Measurements from ENCODE around the gene GALNT14.

GALNT14 gene

GRCh38 chr2:30974092-30974491, 164.1 kb downstream of the GALNT14 start:
- DNase-seq (ENCODE audit: low spot score), result no peak

- DNase-seq (ENCODE audit: low spot score), result peak; percentile 23
Measured at GRCh38 chr2:30971231-30972025, 166.8 kb downstream of the GALNT14 start.

DNA sequence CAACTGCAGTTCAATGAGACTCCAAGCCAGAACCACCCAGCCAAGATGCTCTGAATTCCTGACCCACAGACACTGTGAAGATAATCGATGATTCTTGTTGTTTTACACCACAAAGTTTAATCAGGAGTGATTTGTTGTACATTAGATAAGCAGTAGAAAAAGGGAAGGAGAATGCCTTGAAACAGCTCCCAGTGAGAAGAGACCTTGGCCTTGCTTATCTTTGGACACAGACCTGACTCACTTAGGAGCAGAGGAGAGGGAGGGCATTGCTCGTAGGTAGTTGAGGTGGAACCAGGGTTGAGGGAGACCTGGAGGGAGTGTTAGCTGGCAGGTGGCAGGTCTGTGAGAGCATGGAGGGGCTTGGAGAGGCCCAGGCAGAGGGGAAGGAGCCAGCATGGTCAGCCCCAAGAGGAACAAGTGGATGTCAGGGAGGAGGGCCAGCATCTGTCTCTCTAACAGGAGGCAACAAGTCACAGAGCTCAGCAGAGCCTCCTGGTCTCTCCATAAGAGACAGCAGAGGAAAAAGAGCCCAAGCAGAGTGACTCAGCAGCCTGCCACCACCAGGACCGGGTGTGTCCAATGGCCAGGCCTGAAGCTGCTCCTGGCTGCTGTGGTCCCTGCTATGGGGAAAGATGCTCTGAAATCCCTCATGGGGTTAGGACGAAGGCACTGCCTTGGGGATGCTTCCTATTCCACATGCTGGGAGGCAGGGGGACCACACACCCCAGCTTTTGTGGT, 169.4 kb downstream of the GALNT14 start:
- DNase-seq (ENCODE audit: low spot score), result peak; percentile 30

- DNase-seq (ENCODE audit: low spot score), result no peak
Measured at GRCh38 chr2:30966786-30967185, 171.5 kb downstream of the GALNT14 start.

- DNase-seq (ENCODE audit: low spot score), result no peak
Measured at GRCh38 chr2:30965022-30965531, 173.2 kb downstream of the GALNT14 start.

GRCh38 chr2:30964334-30965005, 173.8 kb downstream of the GALNT14 start:
- DNase-seq (ENCODE audit: low spot score), result no peak

DNA sequence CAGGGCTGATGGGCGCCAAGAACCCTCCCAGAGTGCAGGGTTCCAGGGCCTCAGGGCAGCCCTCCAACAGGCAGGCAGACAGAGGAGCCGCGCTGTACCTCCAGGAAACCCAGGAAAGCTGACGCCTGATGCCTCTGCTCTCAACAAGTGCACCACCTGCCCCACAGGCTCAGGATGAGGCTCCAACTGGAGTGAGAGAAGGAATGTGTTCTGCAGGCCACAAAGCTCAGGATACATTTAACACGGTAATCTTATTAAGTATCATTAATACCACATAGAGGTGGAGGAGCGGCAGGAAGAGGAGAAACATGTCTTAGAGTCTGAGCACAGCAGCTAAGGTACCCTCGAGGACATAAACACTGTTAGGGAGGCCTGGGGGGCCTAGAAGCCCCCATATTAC, 175.1 kb downstream of the GALNT14 start:
- DNase-seq (ENCODE audit: low spot score), result no peak

GRCh38 chr2:30960213-30960612, 178.0 kb downstream of the GALNT14 start:
- no peak for DNase-seq (ENCODE audit: low spot score)

DNA sequence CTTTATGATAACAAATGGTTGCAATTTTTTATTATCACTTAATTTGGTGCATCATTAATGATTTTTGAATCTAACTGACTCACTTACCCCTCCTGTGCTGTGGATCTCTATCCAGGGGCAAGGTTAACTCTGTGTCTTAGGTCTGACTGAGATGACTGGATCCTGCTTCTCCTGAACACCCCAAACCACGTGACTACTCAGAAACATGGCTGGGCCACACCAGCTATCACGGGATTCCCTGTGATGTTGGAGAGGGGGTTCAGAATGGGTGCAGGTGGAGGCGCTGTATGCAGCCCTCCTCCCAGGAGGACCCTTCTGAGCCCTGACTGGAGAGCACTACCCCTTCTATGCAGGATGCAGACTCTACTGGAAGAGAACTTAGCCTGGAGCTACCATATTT, 178.6 kb downstream of the GALNT14 start:
- no peak for DNase-seq (ENCODE audit: low spot score)

DNA sequence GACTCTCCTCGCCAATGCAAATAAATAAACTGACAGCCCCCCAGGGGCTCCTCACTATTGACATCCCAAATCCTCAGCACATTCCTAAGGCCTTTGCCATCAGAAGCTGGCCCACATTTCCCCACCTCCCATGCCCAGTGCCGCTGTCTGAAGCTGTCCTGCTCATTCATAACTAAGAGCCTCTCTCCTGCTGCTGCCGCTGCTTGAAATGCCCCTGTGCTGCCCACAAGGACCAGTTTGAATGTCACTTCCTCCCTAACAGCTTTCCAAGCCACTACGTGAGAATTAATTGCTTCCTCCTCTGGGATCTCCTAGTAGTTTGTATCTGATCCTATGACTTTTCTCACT, 179.3 kb downstream of the GALNT14 start:
- DNase-seq (ENCODE audit: low spot score), result no peak

- no peak for DNase-seq (ENCODE audit: low spot score)
Measured at GRCh38 chr2:30958193-30958917, 179.9 kb downstream of the GALNT14 start.

DNA sequence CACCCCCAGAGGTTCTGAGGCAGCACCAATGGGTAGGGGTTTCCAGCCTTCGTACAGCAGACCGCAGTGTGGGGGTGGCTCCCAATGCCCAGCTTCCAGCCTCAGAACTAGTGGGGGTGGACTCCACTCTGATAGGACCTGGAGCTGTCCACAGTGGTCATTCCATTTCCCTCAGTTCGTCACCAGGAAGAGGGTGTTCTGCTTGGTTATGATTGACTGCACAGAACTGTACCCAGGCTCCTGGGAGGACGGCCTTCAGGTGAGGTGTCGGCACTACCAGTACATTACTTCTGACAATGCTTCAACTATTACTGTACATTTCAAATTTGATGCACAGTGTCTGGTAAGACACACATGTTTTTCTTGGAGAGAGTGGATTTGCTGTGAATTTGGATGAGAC, 180.6 kb downstream of the GALNT14 start:
- no peak for DNase-seq (ENCODE audit: low spot score)

- DNase-seq (ENCODE audit: low spot score), result no peak
Measured at GRCh38 chr2:30956995-30957394, 181.2 kb downstream of the GALNT14 start.

DNA sequence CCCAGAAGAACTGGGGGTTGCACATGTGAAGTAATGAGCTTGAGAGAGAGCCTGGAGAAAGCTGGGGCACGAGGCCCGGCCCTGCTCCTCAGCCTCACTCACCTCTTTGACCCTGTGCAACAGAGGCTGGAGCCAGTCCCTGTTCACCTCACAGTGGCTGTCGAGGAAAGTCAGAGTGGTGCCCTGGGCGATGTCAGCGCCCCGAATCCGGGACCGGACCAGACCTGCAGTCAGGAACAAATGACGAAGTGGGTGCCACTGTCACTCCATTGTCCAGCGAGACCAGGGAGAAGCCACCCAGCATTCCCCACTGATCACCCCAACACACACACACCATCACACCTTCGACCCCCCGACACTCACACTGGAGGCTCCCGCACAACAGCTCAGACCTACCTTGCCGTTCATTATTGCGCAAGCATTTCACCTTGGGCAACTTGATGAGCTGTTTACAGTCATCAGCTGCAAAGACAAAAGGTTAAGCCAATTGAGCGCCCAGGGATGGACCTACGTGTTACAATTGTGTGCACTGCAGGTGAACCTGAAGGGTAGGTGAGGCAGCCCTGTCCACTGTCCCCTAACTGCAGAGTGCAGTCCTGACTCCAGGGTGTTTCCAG, 182.6 kb downstream of the GALNT14 start:
- DNase-seq (ENCODE audit: low spot score), result no peak

DNA sequence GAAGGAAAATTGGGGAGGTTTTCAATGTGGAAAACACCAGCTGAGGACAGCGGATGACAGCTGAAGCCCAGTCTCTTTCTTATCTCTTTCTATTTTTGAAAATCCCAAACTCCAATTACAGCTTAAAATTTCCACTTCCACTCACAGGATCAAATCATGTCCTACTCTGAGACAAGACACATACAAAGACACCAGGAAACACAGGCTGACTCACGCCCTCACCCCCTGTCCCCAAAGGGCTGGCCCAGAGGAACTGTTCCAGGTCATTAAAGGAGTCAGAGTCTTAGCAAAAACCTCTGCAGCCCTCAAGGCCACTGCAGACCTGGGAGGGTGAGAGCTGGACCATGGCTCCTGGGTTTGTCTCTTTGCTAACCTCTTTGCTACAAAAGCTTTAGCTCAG, 187.9 kb downstream of the GALNT14 start:
- no peak for DNase-seq (ENCODE audit: low spot score)

- DNase-seq (ENCODE audit: low spot score), result no peak
Measured at GRCh38 chr2:30949435-30949834, 188.8 kb downstream of the GALNT14 start.

GRCh38 chr2:30948857-30949256, 189.4 kb downstream of the GALNT14 start:
- no peak for DNase-seq (ENCODE audit: low spot score)

DNA sequence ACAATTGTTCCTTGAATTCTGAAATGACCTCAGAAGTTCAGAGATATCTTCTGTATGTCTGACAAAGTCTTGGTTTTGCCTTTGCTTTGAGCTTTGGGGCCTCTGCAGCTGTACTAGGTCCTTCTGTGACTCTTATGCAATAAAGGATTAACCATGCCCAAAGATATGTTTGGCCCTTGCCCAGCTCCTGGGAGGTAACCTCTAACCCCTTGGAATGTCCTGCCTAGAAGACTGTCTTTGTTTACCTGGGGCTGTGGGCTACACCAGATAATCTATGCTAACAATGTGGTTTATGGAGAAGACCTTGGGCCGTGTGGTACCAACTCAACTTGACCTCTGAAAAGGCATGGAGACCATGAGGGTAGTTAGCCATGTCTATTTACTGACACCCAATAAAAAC, 190.1 kb downstream of the GALNT14 start:
- DNase-seq (ENCODE audit: low spot score), result no peak

DNA sequence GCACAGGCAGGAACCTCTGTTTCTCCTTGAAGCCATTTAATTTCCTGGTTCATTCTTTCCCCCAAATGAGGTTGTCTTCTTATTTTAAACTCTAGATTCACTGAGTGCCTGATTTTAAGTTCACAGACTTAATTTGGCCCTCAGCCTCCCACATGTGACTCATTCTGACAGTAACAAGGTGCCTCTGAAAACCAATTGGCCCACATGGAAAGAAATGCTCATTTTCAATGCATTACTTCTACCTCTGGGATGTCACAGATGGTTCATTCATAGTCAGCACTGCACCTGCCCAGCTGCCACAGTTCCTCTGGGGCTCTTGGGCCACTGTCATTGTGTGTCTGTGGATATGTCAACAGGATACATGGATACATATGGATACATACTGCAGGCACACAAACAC, 190.6 kb downstream of the GALNT14 start:
- no peak for DNase-seq (ENCODE audit: low spot score)

GRCh38 chr2:30942419-30942818, 195.8 kb downstream of the GALNT14 start:
- no peak for DNase-seq (ENCODE audit: low spot score)

GRCh38 chr2:30940839-30941238, 197.4 kb downstream of the GALNT14 start:
- DNase-seq (ENCODE audit: low spot score), result no peak

DNA sequence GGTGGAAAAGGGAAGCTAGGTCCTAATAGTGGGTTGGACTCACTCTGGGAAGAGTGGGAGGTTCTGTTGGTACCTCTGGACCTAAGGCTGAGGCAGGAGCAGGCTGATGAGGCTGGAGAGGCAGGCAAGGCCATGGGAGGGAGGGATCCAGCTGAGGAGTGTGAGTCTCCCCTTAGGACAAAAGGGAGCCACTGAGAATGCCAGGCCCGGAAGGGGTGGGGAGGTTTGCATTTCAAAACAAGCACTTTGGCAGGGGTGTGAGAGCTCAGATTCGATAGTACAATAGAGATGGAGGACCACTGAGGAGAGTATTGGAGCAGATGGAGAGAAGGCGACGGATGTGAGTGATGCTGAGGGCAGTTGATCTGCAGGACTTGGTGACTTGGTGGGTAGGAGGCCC, 198.9 kb downstream of the GALNT14 start:
- DNase-seq (ENCODE audit: low spot score), result no peak

Measured in AG20443 (cell line).